Activated naive CD4-positive, alpha-beta T cell treated with anti-CD3 and anti-CD28 coated beads, Interleukin-2, amount 50 U/mL, for 16 hours (primary cell): ENCODE data around the gene ITGB2.

Experiments used
- DNase-seq: peaks from one replicate; pipeline ENCODE4 v3.0.0-alpha.2; 2020

Gene ITGB2

GRCh38 chr21:44894687-44895302 lies 25.9 kb downstream of the ITGB2 start:
- no peak for DNase-seq

- no peak for DNase-seq
Observed at GRCh38 chr21:44893948-44894656, 26.6 kb downstream of the ITGB2 start.

- no peak for DNase-seq
Observed at GRCh38 chr21:44893278-44893556, 27.5 kb downstream of the ITGB2 start.

- DNase-seq = peak; percentile 80
Observed at GRCh38 chr21:44892536-44893277, 28.0 kb downstream of the ITGB2 start.

GRCh38 chr21:44892095-44892494 lies 28.6 kb downstream of the ITGB2 start:
- no peak for DNase-seq

- DNase-seq = no peak
Observed at GRCh38 chr21:44891631-44892031, 29.1 kb downstream of the ITGB2 start.

GRCh38 chr21:44890961-44891541 lies 29.6 kb downstream of the ITGB2 start:
- no peak for DNase-seq

- DNase-seq = no peak
Observed at GRCh38 chr21:44890338-44890931, 30.3 kb downstream of the ITGB2 start.

GRCh38 chr21:44889625-44890337 lies 30.9 kb downstream of the ITGB2 start:
- no peak for DNase-seq

- no peak for DNase-seq
Observed at GRCh38 chr21:44888581-44889550, 31.8 kb downstream of the ITGB2 start.

- no peak for DNase-seq
Observed at GRCh38 chr21:44887807-44888580, 32.7 kb downstream of the ITGB2 start.

GRCh38 chr21:44887126-44887806 lies 33.4 kb downstream of the ITGB2 start:
- no peak for DNase-seq

GRCh38 chr21:44886113-44887075 lies 34.3 kb downstream of the ITGB2 start:
- no peak for DNase-seq

GRCh38 chr21:44885615-44886014 lies 35.1 kb downstream of the ITGB2 start:
- DNase-seq = no peak

- no peak for DNase-seq
Observed at GRCh38 chr21:44884097-44884496, 36.6 kb downstream of the ITGB2 start.

- DNase-seq = no peak
Observed at GRCh38 chr21:44883250-44883649, 37.4 kb downstream of the ITGB2 start.

GRCh38 chr21:44881198-44881872 lies 39.4 kb downstream of the ITGB2 start:
- DNase-seq = no peak
